ENCODE results near the gene GSPT1.

DNA sequence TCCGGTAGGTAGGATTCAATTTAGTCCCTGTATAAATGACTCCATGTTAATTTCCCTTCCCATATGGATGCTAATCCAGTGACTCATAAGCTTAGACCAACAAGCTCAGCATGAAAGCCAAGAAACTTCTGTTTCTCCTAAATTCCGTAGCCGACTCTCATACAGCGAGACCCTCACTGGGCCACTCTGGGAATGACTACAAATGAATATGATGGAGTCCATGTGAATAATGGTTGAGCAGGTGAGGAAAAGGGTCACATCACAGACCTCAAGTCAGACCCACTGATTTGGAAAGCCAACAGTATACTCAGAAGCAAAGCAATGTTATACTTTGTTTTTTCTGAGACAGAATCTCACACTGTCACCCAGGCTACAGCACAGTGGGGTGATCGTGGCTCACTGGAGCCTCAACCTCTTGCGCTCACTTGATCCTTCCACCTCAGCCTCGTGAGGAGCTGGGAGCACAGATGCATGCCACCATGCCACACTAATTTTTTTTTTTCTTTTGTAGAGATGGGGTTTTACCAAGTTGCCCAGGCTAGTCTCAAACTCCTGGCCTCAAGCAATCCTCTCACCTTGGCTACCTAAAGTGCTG lies 79.0 kb downstream of the GSPT1 start:
- TF ChIP-seq, protein P1, sequence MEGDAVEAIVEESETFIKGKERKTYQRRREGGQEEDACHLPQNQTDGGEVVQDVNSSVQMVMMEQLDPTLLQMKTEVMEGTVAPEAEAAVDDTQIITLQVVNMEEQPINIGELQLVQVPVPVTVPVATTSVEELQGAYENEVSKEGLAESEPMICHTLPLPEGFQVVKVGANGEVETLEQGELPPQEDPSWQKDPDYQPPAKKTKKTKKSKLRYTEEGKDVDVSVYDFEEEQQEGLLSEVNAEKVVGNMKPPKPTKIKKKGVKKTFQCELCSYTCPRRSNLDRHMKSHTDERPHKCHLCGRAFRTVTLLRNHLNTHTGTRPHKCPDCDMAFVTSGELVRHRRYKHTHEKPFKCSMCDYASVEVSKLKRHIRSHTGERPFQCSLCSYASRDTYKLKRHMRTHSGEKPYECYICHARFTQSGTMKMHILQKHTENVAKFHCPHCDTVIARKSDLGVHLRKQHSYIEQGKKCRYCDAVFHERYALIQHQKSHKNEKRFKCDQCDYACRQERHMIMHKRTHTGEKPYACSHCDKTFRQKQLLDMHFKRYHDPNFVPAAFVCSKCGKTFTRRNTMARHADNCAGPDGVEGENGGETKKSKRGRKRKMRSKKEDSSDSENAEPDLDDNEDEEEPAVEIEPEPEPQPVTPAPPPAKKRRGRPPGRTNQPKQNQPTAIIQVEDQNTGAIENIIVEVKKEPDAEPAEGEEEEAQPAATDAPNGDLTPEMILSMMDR (IDR thresholded peaks at IDR 0.05): no peak
- no peak for TF ChIP-seq POLR2A (IDR thresholded peaks at IDR 0.05)
